Measurements from ENCODE around the gene PDE3A.

GRCh38 chr12:20731274-20731673 lies 362.9 kb downstream of the PDE3A start:
- no peak for TF ChIP-seq EZH2 (IDR thresholded peaks at IDR 0.05; ENCODE audit: borderline replicate concordance, low read depth, low read length, poor library complexity, severe bottlenecking)
- no peak for TF ChIP-seq CTCF (conservative IDR thresholded peaks at IDR 0.05; ENCODE audit: low read depth, low read length)
